ENCODE results near the gene NPRL2.

The NPRL2 gene

GRCh38 chr3:50373146-50374051 lies 22.8 kb upstream of the NPRL2 start:
- Histone ChIP-seq H2BK12ac (ENCODE audit: low read length) (peak overlapping the region; percentile 18), H3K4me2 (ENCODE audit: insufficient read depth, low read length, poor library complexity, severe bottlenecking) (no peak overlapping the region), H2AK5ac (ENCODE audit: low read depth, low read length) (peak overlapping the region; percentile 95), H2AFZ (ENCODE audit: low read length) (no peak overlapping the region), H3K14ac (ENCODE audit: low read length) (peak overlapping the region; percentile 78), H3K18ac (ENCODE audit: low read length) (peak overlapping the region; percentile 95), H3K9me3 (replicated peaks in 1 of 2; ENCODE audit: control insufficient read depth in 2 of 2, insufficient read depth in 1 of 2, low read depth in 1 of 2, low read length in 2 of 2) (peaks cover 0 to 2% of the 10 kb centered on the region in 2 donors), H2BK120ac (ENCODE audit: low read depth, low read length) (no peak overlapping the region), H3K79me1 (ENCODE audit: low read depth, low read length) (peaks cover 4% of the 10 kb centered on the region), H3K9ac (ENCODE audit: low read depth, low read length, poor library complexity) (no peak overlapping the region), H3K36me3 (replicated peaks in 1 of 2; ENCODE audit: control insufficient read depth in 2 of 2, insufficient read depth in 2 of 2, low read length in 2 of 2) (peaks cover 0 to 3% of the 10 kb centered on the region in 2 donors), H3K27ac (replicated peaks; ENCODE audit: low read length) (peak overlapping the region; percentile 61), H2BK5ac (ENCODE audit: low read length) (no peak overlapping the region), H2BK15ac (ENCODE audit: low read length) (no peak overlapping the region), H3K4me3 (ENCODE audit: low read length in 2 of 2) (no peak overlapping the region), H3K4ac (ENCODE audit: low read length) (no peak overlapping the region), H3K23ac (ENCODE audit: low read depth, low read length, poor library complexity) (no peak overlapping the region), H4K91ac (ENCODE audit: low read depth, low read length, poor library complexity) (no peak overlapping the region), H3K4me1 (ENCODE audit: control insufficient read depth in 2 of 2, insufficient read depth in 1 of 2, low read depth in 1 of 2, low read length in 2 of 2) (peaks cover 35 to 39% of the 10 kb centered on the region in 2 donors), H3K27me3 (ENCODE audit: control insufficient read depth in 3 of 3, insufficient read depth in 3 of 3, low read depth in 1 of 3, low read length in 3 of 3) (peaks cover 0 to 20% (median 0%) of the 10 kb centered on the region in 3 experiments), H4K8ac (ENCODE audit: low read depth, low read length) (peak overlapping the region; percentile 78)
- no peak for DNase-seq (ENCODE audit: low spot score)
- no CpG with 5 or more reads among the region's 12 CpGs for WGBS, 2 donors (ENCODE audit: extremely low coverage in 2 of 2, insufficient read length in 2 of 2, insufficient replicate concordance in 1 of 2)

- no peak for DNase-seq (ENCODE audit: low spot score)
- H2AK5ac ChIP-seq (ENCODE audit: low read depth, low read length): peak overlapping the region; percentile 42
- no peak overlapping the region for H3K4me2 ChIP-seq (ENCODE audit: insufficient read depth, low read length, poor library complexity, severe bottlenecking)
- H2BK12ac ChIP-seq (ENCODE audit: low read length): peak overlapping the region; percentile 99
- peak overlapping the region; percentile 99 for H2BK5ac ChIP-seq (ENCODE audit: low read length)
- no peak overlapping the region for H3K4me3 ChIP-seq (ENCODE audit: low read length in 2 of 2)
- H3K9me3 ChIP-seq (replicated peaks in 1 of 2; ENCODE audit: control insufficient read depth in 2 of 2, insufficient read depth in 1 of 2, low read depth in 1 of 2, low read length in 2 of 2): peaks cover 0 to 2% of the 10 kb centered on the region in 2 donors
- H3K4ac ChIP-seq (ENCODE audit: low read length): peak overlapping the region; percentile 84
- no peak overlapping the region for H3K14ac ChIP-seq (ENCODE audit: low read length)
- H3K23ac ChIP-seq (ENCODE audit: low read depth, low read length, poor library complexity): no peak overlapping the region
- H2AFZ ChIP-seq (ENCODE audit: low read length): no peak overlapping the region
- H3K4me1 ChIP-seq (ENCODE audit: control insufficient read depth in 2 of 2, insufficient read depth in 1 of 2, low read depth in 1 of 2, low read length in 2 of 2): peaks cover 35 to 39% of the 10 kb centered on the region in 2 donors
- WGBS, 2 donors (ENCODE audit: extremely low coverage in 2 of 2, insufficient read length in 2 of 2, insufficient replicate concordance in 1 of 2): no CpG with 5 or more reads among the region's 8 CpGs
- peak overlapping the region; percentile 70 for H3K9ac ChIP-seq (ENCODE audit: low read depth, low read length, poor library complexity)
- H3K18ac ChIP-seq (ENCODE audit: low read length): peak overlapping the region; percentile 96
- H3K36me3 ChIP-seq (replicated peaks in 1 of 2; ENCODE audit: control insufficient read depth in 2 of 2, insufficient read depth in 2 of 2, low read length in 2 of 2): peaks cover 0 to 1% of the 10 kb centered on the region in 2 donors
- peaks cover 0 to 25% (median 0%) of the 10 kb centered on the region in 3 experiments for H3K27me3 ChIP-seq (ENCODE audit: control insufficient read depth in 3 of 3, insufficient read depth in 3 of 3, low read depth in 1 of 3, low read length in 3 of 3)
- no peak overlapping the region for H2BK120ac ChIP-seq (ENCODE audit: low read depth, low read length)
- H3K27ac ChIP-seq (replicated peaks; ENCODE audit: low read length): peak overlapping the region; percentile 42
- no peak overlapping the region for H4K8ac ChIP-seq (ENCODE audit: low read depth, low read length)
- H4K91ac ChIP-seq (ENCODE audit: low read depth, low read length, poor library complexity): no peak overlapping the region
- peak overlapping the region; percentile 98 for H2BK15ac ChIP-seq (ENCODE audit: low read length)
- peaks cover 3% of the 10 kb centered on the region for H3K79me1 ChIP-seq (ENCODE audit: low read depth, low read length)
These were observed 21.8 kb upstream of the NPRL2 start for GRCh38 chr3:50372349-50372748.

- Histone ChIP-seq H2AK5ac (ENCODE audit: low read depth, low read length) (peak overlapping the region; percentile 42), H2BK5ac (ENCODE audit: low read length) (peak overlapping the region; percentile 7), H2BK120ac (ENCODE audit: low read depth, low read length) (no peak overlapping the region), H2AFZ (ENCODE audit: low read length) (peak overlapping the region; percentile 16), H3K14ac (ENCODE audit: low read length) (no peak overlapping the region), H4K91ac (ENCODE audit: low read depth, low read length, poor library complexity) (no peak overlapping the region), H3K4me3 (ENCODE audit: low read length in 2 of 2) (no peak overlapping the region), H3K23ac (ENCODE audit: low read depth, low read length, poor library complexity) (no peak overlapping the region), H3K4me2 (ENCODE audit: insufficient read depth, low read length, poor library complexity, severe bottlenecking) (no peak overlapping the region), H3K27ac (replicated peaks; ENCODE audit: low read length) (no peak overlapping the region), H3K4ac (ENCODE audit: low read length) (no peak overlapping the region), H3K4me1 (ENCODE audit: control insufficient read depth in 2 of 2, insufficient read depth in 1 of 2, low read depth in 1 of 2, low read length in 2 of 2) (peaks cover 35 to 39% of the 10 kb centered on the region in 2 donors), H3K9me3 (replicated peaks in 1 of 2; ENCODE audit: control insufficient read depth in 2 of 2, insufficient read depth in 1 of 2, low read depth in 1 of 2, low read length in 2 of 2) (peaks cover 0 to 2% of the 10 kb centered on the region in 2 donors), H3K27me3 (ENCODE audit: control insufficient read depth in 3 of 3, insufficient read depth in 3 of 3, low read depth in 1 of 3, low read length in 3 of 3) (peaks cover 0 to 37% (median 2%) of the 10 kb centered on the region in 3 experiments), H2BK15ac (ENCODE audit: low read length) (peak overlapping the region; percentile 98), H3K36me3 (replicated peaks in 1 of 2; ENCODE audit: control insufficient read depth in 2 of 2, insufficient read depth in 2 of 2, low read length in 2 of 2) (peaks cover 0 to 1% of the 10 kb centered on the region in 2 donors), H4K8ac (ENCODE audit: low read depth, low read length) (no peak overlapping the region), H3K9ac (ENCODE audit: low read depth, low read length, poor library complexity) (no peak overlapping the region), H3K79me1 (ENCODE audit: low read depth, low read length) (peaks cover 3% of the 10 kb centered on the region), H2BK12ac (ENCODE audit: low read length) (no peak overlapping the region), H3K18ac (ENCODE audit: low read length) (no peak overlapping the region)
- DNase-seq (ENCODE audit: low spot score): no peak
- no CpG with 5 or more reads among the region's 3 CpGs for WGBS, 2 donors (ENCODE audit: extremely low coverage in 2 of 2, insufficient read length in 2 of 2, insufficient replicate concordance in 1 of 2)
These were observed 20.6 kb upstream of the NPRL2 start for GRCh38 chr3:50371133-50371685.

- Histone ChIP-seq H3K9ac (ENCODE audit: low read depth, low read length, poor library complexity) (peak overlapping the region; percentile 18), H4K91ac (ENCODE audit: low read depth, low read length, poor library complexity) (no peak overlapping the region), H3K23ac (ENCODE audit: low read depth, low read length, poor library complexity) (no peak overlapping the region), H3K4ac (ENCODE audit: low read length) (no peak overlapping the region), H3K36me3 (replicated peaks in 1 of 2; ENCODE audit: control insufficient read depth in 2 of 2, insufficient read depth in 2 of 2, low read length in 2 of 2) (no peaks in the 10 kb centered on the region), H3K4me2 (ENCODE audit: insufficient read depth, low read length, poor library complexity, severe bottlenecking) (no peak overlapping the region), H2BK12ac (ENCODE audit: low read length) (no peak overlapping the region), H3K14ac (ENCODE audit: low read length) (no peak overlapping the region), H2BK120ac (ENCODE audit: low read depth, low read length) (no peak overlapping the region), H3K4me1 (ENCODE audit: control insufficient read depth in 2 of 2, insufficient read depth in 1 of 2, low read depth in 1 of 2, low read length in 2 of 2) (peaks cover 35 to 39% of the 10 kb centered on the region in 2 donors), H2BK5ac (ENCODE audit: low read length) (peak overlapping the region; percentile 7), H2AFZ (ENCODE audit: low read length) (peak overlapping the region; percentile 16), H3K27ac (replicated peaks; ENCODE audit: low read length) (no peak overlapping the region), H3K18ac (ENCODE audit: low read length) (peak overlapping the region; percentile 29), H3K79me1 (ENCODE audit: low read depth, low read length) (no peaks in the 10 kb centered on the region), H3K27me3 (ENCODE audit: control insufficient read depth in 3 of 3, insufficient read depth in 3 of 3, low read depth in 1 of 3, low read length in 3 of 3) (peaks cover 0 to 43% (median 7%) of the 10 kb centered on the region in 3 experiments), H4K8ac (ENCODE audit: low read depth, low read length) (no peak overlapping the region), H2BK15ac (ENCODE audit: low read length) (peak overlapping the region; percentile 65), H2AK5ac (ENCODE audit: low read depth, low read length) (peak overlapping the region; percentile 91), H3K9me3 (replicated peaks in 1 of 2; ENCODE audit: control insufficient read depth in 2 of 2, insufficient read depth in 1 of 2, low read depth in 1 of 2, low read length in 2 of 2) (no peaks in the 10 kb centered on the region), H3K4me3 (ENCODE audit: low read length in 2 of 2) (no peak overlapping the region)
- no CpG with 5 or more reads among the region's 14 CpGs for WGBS, 2 donors (ENCODE audit: extremely low coverage in 2 of 2, insufficient read length in 2 of 2, insufficient replicate concordance in 1 of 2)
- DNase-seq (ENCODE audit: low spot score): no peak
These were observed 20.0 kb upstream of the NPRL2 start for GRCh38 chr3:50370594-50370993.
